AG09319 (cell line): ENCODE measurements around the gene UBE2D1.

Experiments used
- DNase-seq: peaks from one replicate; pipeline ENCODE4 v3.0.0-alpha.2; 2010; ENCODE audit warnings: low read depth; ENCODE audit errors: extremely low read depth
- CTCF ChIP-seq: IDR thresholded peaks from 2 replicates; pipeline ENCODE4 v1.5.1; 2011; ENCODE audit warnings: low read depth, mild to moderate bottlenecking, inconsistent platforms, low read length, moderate library complexity

Gene UBE2D1

GRCh38 chr10:58394471-58394870, 59.7 kb downstream of the UBE2D1 start:
- TF ChIP-seq CTCF = no peak
- no peak for DNase-seq

- no peak for DNase-seq
- no peak for TF ChIP-seq CTCF
Observed at GRCh38 chr10:58396057-58396456, 61.3 kb downstream of the UBE2D1 start.

GRCh38 chr10:58397830-58398229, 63.0 kb downstream of the UBE2D1 start:
- no peak for TF ChIP-seq CTCF

GRCh38 chr10:58399410-58399809, 64.6 kb downstream of the UBE2D1 start:
- no peak for TF ChIP-seq CTCF
- no peak for DNase-seq

More at GRCh38 chr10:58397830-58398229, 63.0 kb downstream of the UBE2D1 start:
- no peak for DNase-seq

- no peak for DNase-seq
- no peak for TF ChIP-seq CTCF
Observed at GRCh38 chr10:58400609-58401008, 65.8 kb downstream of the UBE2D1 start.

GRCh38 chr10:58404001-58404400, 69.2 kb downstream of the UBE2D1 start:
- no peak for TF ChIP-seq CTCF
- DNase-seq = no peak

- no peak for TF ChIP-seq CTCF
- no peak for DNase-seq
Observed at GRCh38 chr10:58409956-58410610, 75.3 kb downstream of the UBE2D1 start.
